NCI-H748 (cell line): ENCODE results near the gene RIPK4.
"Not testable (repeated sequence)": the region's sequence is repeated elsewhere in the genome, so short reads cannot be mapped to it uniquely, and the experiment has no call there.

ENCODE experiments used
- DNase-seq: peaks from one replicate; lab custom pipeline; 2025; ENCODE audit not compliant: unreplicated experiment; lab: John Stamatoyannopoulos, UW

The RIPK4 gene

DNA sequence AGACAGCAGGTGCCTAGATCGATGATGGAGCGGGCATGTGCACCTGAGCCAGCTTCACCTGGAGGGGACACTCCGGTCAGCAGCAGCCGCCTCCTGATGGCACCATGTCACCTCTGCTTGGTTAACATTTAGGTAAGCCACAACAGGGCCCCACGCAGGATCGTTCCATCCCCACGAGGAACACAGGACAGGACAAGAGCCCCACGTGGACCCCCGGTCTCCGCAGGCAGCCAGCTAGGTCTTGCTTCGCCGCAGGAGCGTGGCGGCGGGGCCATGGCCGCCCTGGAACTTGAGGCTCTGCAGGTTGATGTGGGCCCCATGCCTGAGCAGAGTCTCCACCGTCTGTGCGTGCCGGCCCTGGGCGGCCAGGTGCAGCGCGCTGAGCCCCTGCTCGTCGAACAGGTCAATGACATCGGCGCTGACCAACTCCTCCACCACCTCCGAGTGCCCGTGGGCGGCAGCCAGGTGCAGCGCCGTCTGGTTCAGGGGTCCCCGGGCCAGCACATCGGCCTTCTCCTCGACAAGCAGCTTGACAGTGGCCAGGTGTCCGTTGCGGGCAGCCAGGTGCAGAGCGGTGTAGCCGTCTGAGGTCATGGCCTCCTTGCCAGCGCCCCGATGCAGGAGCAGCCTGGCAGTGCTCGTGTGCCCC, 26.1 kb downstream of the RIPK4 start:
- no peak for DNase-seq

- DNase-seq, result no peak
These were observed 26.9 kb downstream of the RIPK4 start for GRCh38 chr21:41739936-41740335.

- DNase-seq, result no peak
These were observed 27.8 kb downstream of the RIPK4 start for GRCh38 chr21:41739011-41739410.

DNA sequence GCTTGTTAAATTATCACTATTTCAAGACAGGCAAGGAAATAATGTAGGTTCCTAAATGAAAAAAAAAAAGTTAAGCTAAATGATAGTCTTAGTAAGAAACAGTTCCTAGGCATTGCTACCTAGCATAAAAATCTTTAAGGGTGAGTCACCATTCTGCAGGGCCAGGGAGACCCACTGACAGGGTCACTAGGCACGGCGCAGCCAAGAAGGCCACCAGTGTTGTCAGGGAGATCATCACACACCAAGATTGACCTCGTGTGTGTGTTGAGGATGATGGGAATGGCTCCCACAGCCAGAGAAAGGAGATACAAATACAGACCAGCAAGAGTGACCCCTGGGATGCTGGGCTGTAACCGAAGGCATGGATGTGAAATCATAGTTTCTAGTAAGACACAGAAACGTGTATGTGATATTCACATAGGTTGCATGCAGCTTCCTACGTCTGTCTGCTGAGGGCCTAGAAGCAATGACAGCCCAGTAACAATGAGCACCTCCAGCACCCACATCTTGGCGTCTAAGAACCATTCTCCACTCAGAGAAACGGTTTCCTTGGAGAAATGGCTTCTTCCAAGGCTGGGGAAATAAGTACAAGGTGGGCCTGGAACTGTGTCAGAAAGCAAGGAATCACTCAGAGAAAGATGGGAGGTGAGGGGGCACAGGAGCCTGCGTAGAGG, 29.1 kb downstream of the RIPK4 start:
- DNase-seq, result no peak

DNA sequence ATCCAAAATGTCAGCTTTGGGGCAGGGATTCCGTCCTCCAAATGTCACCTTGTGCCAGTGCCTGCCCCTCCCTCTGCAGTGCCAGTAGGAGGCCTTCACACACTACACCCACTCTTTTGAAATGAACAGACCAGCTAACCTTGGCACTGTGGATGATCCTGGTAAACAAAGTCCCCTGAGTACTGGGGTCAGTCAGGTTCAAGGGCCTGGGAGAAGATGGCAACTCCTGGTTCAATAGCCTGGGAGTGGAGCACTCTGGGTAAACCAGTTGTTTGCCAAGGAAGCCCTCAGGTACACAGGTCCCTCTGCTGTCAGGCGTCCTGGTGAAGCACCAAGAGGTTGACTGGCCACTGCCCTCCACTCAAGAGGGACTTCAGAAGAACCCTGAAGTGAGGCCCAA, 30.4 kb downstream of the RIPK4 start:
- no peak for DNase-seq

- DNase-seq, result no peak
These were observed 32.7 kb downstream of the RIPK4 start for GRCh38 chr21:41733951-41734689.

DNA sequence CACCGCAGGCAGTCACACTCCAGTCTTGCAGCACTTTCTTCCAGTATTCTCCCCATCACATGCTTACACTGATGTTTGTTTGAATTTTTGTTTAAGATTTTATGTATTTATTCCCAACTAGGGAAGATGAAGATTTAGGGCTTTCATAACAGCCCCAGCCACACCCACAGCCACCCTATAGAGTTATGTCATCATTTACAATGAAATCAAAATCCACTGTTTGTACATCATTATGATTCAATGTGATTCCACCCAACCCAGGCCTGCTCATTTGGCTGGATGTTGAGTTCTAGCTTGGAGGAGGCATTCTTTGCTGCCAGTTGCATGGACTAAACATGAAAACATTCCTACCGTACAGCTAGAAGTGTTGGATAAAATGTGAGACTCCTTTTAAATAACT, 35.8 kb downstream of the RIPK4 start:
- peak; percentile 11 for DNase-seq

DNA sequence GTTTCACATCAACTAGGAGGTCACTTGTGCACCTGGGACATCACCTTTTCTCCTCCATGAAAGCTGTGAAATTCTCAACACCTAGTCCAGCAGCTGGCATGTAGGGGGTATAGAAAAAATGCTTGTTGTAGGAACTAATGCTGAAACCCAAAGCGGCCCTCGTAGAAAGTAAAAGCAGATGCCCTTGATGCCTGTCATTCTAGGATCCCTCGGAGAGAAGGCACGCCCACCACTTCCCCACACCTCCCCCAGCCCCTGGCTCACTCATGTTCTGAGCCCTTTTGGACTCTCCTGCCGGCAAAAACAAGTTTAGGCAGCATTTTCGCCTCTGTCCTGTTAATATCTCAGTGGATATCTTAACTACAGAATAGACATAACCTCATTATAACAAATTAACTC, 36.5 kb downstream of the RIPK4 start:
- DNase-seq, result no peak

DNA sequence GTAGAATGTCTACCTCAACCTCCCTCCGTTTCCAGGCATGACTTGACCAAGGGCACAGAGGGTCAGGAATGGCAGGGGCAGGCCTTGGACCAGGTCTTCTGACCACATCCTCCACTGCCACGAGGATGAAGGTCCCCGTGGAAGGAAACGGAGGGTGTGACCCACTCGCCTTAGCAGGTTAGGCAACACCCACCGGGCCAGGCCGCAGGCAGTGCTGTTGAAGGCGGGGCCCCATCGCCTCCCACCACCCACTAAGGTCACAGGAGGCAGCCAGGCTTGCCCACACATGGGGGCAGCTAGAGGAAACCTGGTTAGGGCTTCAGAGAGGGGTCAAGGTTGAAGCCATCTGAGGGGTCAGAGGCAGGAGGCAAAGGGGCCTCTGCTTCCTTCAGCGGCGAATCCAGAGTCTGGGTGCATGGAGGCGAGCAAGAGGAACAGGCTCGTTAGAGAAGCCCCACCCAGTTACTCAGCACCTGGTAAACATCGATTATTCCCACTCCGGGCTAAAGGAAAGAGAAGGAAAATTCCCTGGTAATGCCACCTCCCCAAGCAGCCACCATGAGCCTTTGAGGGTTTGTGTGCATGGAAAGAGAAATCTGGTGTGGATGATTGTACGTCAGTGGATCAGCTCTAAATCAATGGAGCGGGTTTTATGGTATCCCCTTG, 37.0 kb downstream of the RIPK4 start:
- DNase-seq, result no peak

GRCh38 chr21:41727784-41728763, 38.8 kb downstream of the RIPK4 start:
- no peak for DNase-seq

DNA sequence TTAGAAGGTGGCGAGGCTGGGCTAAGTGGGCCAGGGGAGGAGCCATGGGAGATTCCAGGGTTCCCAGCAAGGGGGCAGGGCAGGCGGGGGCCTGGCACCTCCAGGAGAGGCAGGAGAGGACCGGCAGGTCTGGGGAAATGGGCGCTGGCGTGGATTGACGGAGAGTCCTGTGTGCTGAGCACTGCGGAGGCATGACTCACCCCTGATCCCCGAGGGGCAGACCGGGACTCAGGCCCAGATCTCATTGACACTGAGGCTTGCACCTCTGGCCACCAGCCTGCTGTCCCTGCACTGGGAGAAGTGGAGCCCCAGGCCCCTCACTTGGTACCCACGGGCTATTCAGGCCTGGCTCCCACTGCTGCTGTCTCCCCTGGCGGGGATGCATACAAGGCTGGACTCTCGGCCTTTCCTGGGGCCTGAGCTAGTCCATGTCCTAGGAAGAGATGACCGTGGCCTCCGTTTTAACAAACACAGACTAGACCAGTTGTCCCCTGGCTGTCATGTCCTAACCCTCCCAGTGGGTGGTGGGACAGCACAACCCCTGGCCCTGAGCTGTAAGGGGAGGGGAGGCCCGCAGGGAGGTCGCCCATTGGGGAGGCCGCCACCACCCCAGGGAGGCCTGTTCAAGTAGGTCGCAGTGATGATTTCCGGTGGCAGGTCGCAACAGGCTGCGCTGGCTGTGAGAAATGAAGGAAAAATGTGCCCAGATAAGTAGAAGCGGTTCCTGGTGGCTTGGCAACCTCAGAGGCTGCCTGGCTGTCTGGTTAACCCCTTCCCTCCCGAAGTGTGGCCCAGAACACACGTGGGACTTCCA, 39.7 kb downstream of the RIPK4 start:
- DNase-seq, result no peak

- no peak for DNase-seq
These were observed 40.3 kb downstream of the RIPK4 start for GRCh38 chr21:41726630-41726969.

DNA sequence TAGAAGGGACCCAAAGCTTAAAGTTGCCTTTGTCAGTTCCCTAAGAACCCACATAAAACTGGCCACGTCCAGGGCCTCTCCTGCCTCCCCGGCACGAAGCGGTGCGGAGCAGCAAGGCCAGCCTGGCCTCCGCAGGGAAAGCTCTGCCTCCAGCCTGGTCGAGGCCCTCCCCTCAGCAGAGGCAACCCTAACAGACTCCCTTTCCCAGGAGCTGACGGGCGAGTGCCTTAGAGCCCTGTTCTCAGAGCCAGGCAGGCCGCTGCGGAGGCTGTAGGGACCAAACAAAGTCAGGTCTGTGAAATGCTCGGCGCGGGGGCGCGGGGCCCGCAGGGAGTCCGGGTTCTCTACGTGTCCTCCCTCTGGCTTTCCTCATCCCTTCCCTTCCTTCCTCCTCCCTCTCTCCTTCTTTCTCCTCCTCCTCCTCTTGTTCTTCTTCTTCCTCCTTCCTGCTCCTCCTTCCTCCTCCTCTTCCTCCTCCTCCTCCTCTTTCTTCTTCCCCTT, 40.7 kb downstream of the RIPK4 start:
- DNase-seq, result no peak

- DNase-seq, result no peak
These were observed 41.3 kb downstream of the RIPK4 start for GRCh38 chr21:41725421-41726031.

GRCh38 chr21:41723835-41724234, 43.0 kb downstream of the RIPK4 start:
- DNase-seq, result not testable (repeated sequence)

DNA sequence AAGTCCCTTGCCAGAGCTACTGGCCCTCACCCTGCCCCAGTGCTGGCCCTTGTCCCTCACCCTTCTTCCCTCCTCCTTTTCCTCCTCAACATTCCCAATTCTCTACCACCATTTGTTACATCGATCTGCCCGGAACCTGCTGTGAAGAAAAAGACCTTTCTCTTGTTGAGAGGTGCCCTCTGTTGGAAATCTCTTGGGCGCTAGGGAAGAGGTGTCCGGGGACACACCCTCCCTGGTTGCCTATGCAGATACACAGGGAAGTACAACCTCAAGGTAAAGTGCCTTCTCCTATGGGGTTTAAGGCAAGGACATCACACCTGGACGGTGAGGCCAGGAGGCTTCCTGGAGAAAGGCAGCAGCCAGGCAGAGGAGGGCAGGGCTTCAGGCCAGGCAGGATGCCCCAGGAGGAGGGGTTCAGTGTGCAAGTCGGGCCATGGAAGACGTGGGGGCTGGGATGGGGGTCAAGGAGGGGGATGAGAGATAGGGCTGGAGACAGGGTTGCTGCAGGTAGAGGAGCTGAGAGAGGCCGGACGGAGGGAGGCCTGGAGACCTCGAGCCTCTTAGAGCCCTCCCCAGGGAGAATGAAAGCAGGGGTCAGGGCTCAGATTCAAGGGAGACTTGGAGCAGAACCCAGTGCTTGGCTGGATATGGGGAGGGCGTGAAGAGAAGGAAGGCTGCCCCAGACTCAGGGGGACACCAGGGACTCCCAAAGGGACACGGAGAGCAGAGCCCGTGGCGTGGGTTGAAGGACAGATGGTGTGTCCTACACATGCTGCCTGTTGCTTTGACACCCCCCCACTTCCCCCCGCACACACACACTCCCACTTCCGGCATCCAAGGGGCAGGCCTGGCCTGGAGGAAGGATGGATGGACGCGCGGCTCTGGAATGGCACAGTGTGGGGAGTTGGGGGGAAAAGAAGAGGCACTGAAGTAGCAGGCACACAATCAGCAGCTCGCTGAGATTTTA, 44.5 kb downstream of the RIPK4 start:
- no peak for DNase-seq

DNA sequence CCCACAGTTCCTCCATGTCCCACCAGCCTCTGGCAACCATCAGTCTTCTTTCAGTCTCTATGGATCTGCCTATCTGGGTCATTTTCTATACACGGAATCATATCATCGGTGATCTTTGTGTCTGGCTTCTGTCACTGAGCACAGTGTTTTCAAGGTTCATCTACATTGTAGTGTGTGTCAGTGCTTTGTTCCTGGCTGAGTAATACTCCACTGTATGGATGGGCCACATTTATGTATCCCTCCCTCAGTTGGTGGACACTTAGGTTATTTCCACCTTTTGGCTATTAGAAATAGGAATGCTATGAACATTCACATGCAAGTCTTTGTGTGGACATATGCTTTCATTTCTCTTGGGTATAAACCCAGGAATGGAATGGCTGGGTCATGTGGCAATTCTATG, 46.6 kb downstream of the RIPK4 start:
- DNase-seq, result no peak

- DNase-seq, result no peak
These were observed 47.2 kb downstream of the RIPK4 start for GRCh38 chr21:41719691-41720090.
